ENCODE data around the gene RECK. TPM values are rescaled to one million over a fixed set of nuclear protein-coding genes. Genes with fewer than 3 reads are reported as not detected.

The RECK gene
- total RNA-seq, 1 experiment from 2014 or later, result 2.1 TPM

DNA sequence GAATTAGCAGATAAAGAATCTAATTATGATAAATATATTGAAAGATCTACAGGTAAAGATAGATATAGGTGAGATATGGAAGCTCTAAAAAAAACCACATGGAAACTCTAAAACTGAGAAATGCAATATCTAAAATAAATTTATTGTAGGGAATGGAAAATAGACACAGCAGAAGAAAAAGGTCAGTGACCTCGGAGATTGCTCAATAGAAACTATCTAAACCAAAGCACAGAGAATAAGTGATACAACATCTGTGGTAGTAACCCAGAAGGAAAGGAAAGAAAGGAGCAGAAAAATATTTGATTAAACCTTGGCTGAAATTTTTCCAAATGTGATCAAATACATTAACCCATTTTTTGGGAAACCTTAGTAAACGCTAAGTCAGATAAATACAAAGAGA lies 56.7 kb downstream of the RECK start:
- H3K4me1 ChIP-seq (replicated peaks; ENCODE audit: insufficient read depth), result no peaks in the 10 kb centered on the region
- BruUV-seq (replicated peaks), result no TSS peak
- no peak overlapping the region for H3K27ac ChIP-seq
- no peaks in the 10 kb centered on the region for H3K27me3 ChIP-seq (ENCODE audit: insufficient read depth, low read depth)
- no peak overlapping the region for H3K4me3 ChIP-seq
- ChIA-PET POLR2A (ENCODE audit: unreplicated experiment) (no interaction called here), CTCF (no interaction called here)
- intact Hi-C loops (cut with micrococcal nuclease; ENCODE audit: unreplicated experiment), result loop anchor here (1.0 to 10.0 kb wide), 2 partner anchors 39 to 49 kb away; no protein-coding TSS in a partner anchor
- no peak for DNase-seq
- H3F3A ChIP-seq (ENCODE audit: insufficient read depth, low read depth), result no peaks in the 10 kb centered on the region
- no peak overlapping the region for H2AFZ ChIP-seq
- no peak overlapping the region for H3K4me2 ChIP-seq
- TF ChIP-seq EZH2 (IDR thresholded peaks at IDR 0.05; ENCODE audit: low read depth), result no peak
- TF ChIP-seq, protein P1, sequence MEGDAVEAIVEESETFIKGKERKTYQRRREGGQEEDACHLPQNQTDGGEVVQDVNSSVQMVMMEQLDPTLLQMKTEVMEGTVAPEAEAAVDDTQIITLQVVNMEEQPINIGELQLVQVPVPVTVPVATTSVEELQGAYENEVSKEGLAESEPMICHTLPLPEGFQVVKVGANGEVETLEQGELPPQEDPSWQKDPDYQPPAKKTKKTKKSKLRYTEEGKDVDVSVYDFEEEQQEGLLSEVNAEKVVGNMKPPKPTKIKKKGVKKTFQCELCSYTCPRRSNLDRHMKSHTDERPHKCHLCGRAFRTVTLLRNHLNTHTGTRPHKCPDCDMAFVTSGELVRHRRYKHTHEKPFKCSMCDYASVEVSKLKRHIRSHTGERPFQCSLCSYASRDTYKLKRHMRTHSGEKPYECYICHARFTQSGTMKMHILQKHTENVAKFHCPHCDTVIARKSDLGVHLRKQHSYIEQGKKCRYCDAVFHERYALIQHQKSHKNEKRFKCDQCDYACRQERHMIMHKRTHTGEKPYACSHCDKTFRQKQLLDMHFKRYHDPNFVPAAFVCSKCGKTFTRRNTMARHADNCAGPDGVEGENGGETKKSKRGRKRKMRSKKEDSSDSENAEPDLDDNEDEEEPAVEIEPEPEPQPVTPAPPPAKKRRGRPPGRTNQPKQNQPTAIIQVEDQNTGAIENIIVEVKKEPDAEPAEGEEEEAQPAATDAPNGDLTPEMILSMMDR (conservative IDR thresholded peaks at IDR 0.05), result no peak
- H4K20me1 ChIP-seq (ENCODE audit: insufficient read depth), result no peaks in the 10 kb centered on the region
- no peaks in the 10 kb centered on the region for H3K79me2 ChIP-seq (ENCODE audit: low read depth)
- H3K9me2 ChIP-seq (ENCODE audit: insufficient read depth), result no peaks in the 10 kb centered on the region
- H3K9me3 ChIP-seq (ENCODE audit: insufficient read depth, low read depth), result no peaks in the 10 kb centered on the region
- no peaks in the 10 kb centered on the region for H3K36me3 ChIP-seq (ENCODE audit: low read depth)

GRCh38 chr9:36099718-36100117 lies 63.0 kb downstream of the RECK start:
- Histone ChIP-seq H3K27me3 (ENCODE audit: insufficient read depth, low read depth) (no peaks in the 10 kb centered on the region), H3K4me3 (no peak overlapping the region), H3K9me2 (ENCODE audit: insufficient read depth) (no peaks in the 10 kb centered on the region), H2AFZ (no peak overlapping the region), H3K4me1 (replicated peaks; ENCODE audit: insufficient read depth) (peaks cover 8% of the 10 kb centered on the region), H3K4me2 (no peak overlapping the region), H3K79me2 (ENCODE audit: low read depth) (no peaks in the 10 kb centered on the region), H3K9me3 (ENCODE audit: insufficient read depth, low read depth) (no peaks in the 10 kb centered on the region), H4K20me1 (ENCODE audit: insufficient read depth) (no peaks in the 10 kb centered on the region), H3F3A (ENCODE audit: insufficient read depth, low read depth) (peaks cover 12% of the 10 kb centered on the region; the same call in 1 of the 2 replicates), H3K27ac (no peak overlapping the region), H3K36me3 (ENCODE audit: low read depth) (no peaks in the 10 kb centered on the region)
- no TSS peak for BruUV-seq (replicated peaks)
- ChIA-PET POLR2A (ENCODE audit: unreplicated experiment) (no interaction called here), CTCF (no interaction called here)
- no peak for DNase-seq
- intact Hi-C loops (cut with micrococcal nuclease; ENCODE audit: unreplicated experiment), result loop anchor here (5.0 to 10.0 kb wide), 2 partner anchors 55 to 147 kb away; no protein-coding TSS in a partner anchor
- no peak for TF ChIP-seq EZH2 (IDR thresholded peaks at IDR 0.05; ENCODE audit: low read depth)
- TF ChIP-seq, protein P1 (conservative IDR thresholded peaks at IDR 0.05), result no peak

GRCh38 chr9:36100532-36100931 lies 63.8 kb downstream of the RECK start:
- no peak overlapping the region for H3K27ac ChIP-seq
- no TSS peak for BruUV-seq (replicated peaks)
- H3K36me3 ChIP-seq (ENCODE audit: low read depth), result no peaks in the 10 kb centered on the region
- H2AFZ ChIP-seq, result no peak overlapping the region
- H3K4me2 ChIP-seq, result no peak overlapping the region
- peaks cover 12% of the 10 kb centered on the region; the same call in 1 of the 2 replicates for H3F3A ChIP-seq (ENCODE audit: insufficient read depth, low read depth)
- no peaks in the 10 kb centered on the region for H3K27me3 ChIP-seq (ENCODE audit: insufficient read depth, low read depth)
- no peak for TF ChIP-seq EZH2 (IDR thresholded peaks at IDR 0.05; ENCODE audit: low read depth)
- TF ChIP-seq, protein P1 (conservative IDR thresholded peaks at IDR 0.05), result no peak
- intact Hi-C loops (cut with micrococcal nuclease; ENCODE audit: unreplicated experiment), result loop anchor here (5.0 kb wide), 1 partner anchor 148 kb away; no protein-coding TSS in a partner anchor
- H3K79me2 ChIP-seq (ENCODE audit: low read depth), result no peaks in the 10 kb centered on the region
- POLR2A ChIA-PET (ENCODE audit: unreplicated experiment), result no interaction called here
- H3K4me3 ChIP-seq, result no peak overlapping the region
- CTCF ChIA-PET, result no interaction called here
- no peaks in the 10 kb centered on the region for H3K9me2 ChIP-seq (ENCODE audit: insufficient read depth)
- H4K20me1 ChIP-seq (ENCODE audit: insufficient read depth), result no peaks in the 10 kb centered on the region
- peaks cover 8% of the 10 kb centered on the region for H3K4me1 ChIP-seq (replicated peaks; ENCODE audit: insufficient read depth)
- no peaks in the 10 kb centered on the region for H3K9me3 ChIP-seq (ENCODE audit: insufficient read depth, low read depth)
- no peak for DNase-seq

Data from PC-9 (cell line).